GM12878 (cell line): Measurements from ENCODE around the gene LIN37. TPM values are rescaled to one million over a fixed set of nuclear protein-coding genes. Genes with fewer than 3 reads are reported as not detected.
A peak's percentile ranks its signal among the peaks of the same experiment; 100 is the strongest.

ENCODE experiments used
- EED ChIP-seq: sonication (generic); IDR thresholded peaks from 2 replicates; pipeline ENCODE4 v1.6.1; 2016; ENCODE audit warnings: antibody characterized with exemption, low read depth
- SMARCA5 ChIP-seq: fragments of 450-650 bp; IDR thresholded peaks from 2 replicates; pipeline ENCODE4 v1.6.1; 2017; ENCODE audit warnings: mild to moderate bottlenecking
- SREBF2 ChIP-seq: IDR thresholded peaks from 2 replicates; pipeline ENCODE4 v1.6.1; 2012; ENCODE audit warnings: mild to moderate bottlenecking, low read length
- ZBTB4 ChIP-seq: fragments of 450-650 bp; formaldehyde crosslinking; IDR thresholded peaks from 2 replicates; pipeline ENCODE4 v1.4.0; 2022; ENCODE audit warnings: mild to moderate bottlenecking, moderate library complexity
- ZNF24 ChIP-seq: fragments of 450-650 bp; IDR thresholded peaks from 2 replicates; pipeline ENCODE4 v1.6.1; 2017; ENCODE audit warnings: antibody characterized with exemption, mild to moderate bottlenecking
- polyA plus RNA-seq, 11 experiments: library from polyadenylated mRNA; depleted of rRNA in 4 of 11; unstranded in 6 of 11; stranded (reverse) in 5 of 11; fragments of >200 nt; fragmentation: Nextera tagmentation in 4 of 11; fragmentation: Illumina TruSeq in 1 of 11; extraction: Ambion mirVana in 4 of 11; extraction: Trizol in 1 of 11; gene quantifications; 1 replicate in 1 of 11; 2 replicates in 10 of 11; pipeline versions ENCODE4 v1.2.1 to v1.2.3, GENCODE V29; 2011 to 2016; ENCODE audit warnings: inconsistent platforms in 2 of 11, missing spikeins in 2 of 11, low read depth in 1 of 11
- total RNA-seq, 4 experiments: library from RNA; depleted of rRNA in 3 of 4; stranded (reverse); fragments of >200 nt in 3 of 4; fragmentation: Illumina TruSeq in 1 of 4; extraction: Trizol in 1 of 4; gene quantifications; 2 replicates each; pipeline versions ENCODE4 v1.2.1 to v1.2.3, GENCODE V29; 2013 to 2021
- TF ChIP-seq, protein P1 (sequence below): IDR thresholded peaks from 2 replicates; pipeline ENCODE4 v1.6.1; 2011; ENCODE audit warnings: borderline replicate concordance, low read depth, mild to moderate bottlenecking, moderate library complexity, mixed read lengths, low read length; ENCODE audit not compliant: insufficient read depth; ENCODE audit errors: extremely low read length

The LIN37 gene
- total and polyA plus RNA-seq, 10 of the 15 experiments (the other 5 are each of a cell fraction or from before 2014, with no cell fraction given) = 0.69 to 11.9 (median 7.6) TPM

- peak; percentile 73 for TF ChIP-seq EED
- TF ChIP-seq ZBTB4 = no peak
- TF ChIP-seq SMARCA5 = no peak
- no peak for TF ChIP-seq ZNF24
- no peak for TF ChIP-seq SREBF2
- TF ChIP-seq, protein P1, sequence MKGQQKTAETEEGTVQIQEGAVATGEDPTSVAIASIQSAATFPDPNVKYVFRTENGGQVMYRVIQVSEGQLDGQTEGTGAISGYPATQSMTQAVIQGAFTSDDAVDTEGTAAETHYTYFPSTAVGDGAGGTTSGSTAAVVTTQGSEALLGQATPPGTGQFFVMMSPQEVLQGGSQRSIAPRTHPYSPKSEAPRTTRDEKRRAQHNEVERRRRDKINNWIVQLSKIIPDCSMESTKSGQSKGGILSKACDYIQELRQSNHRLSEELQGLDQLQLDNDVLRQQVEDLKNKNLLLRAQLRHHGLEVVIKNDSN = no peak
These were observed 37.3 kb upstream of the LIN37 start (continued) for GRCh38 chr19:35710784-35711723.
